Measurements from ENCODE around the gene NCSTN. TPM values are rescaled to one million over a fixed set of nuclear protein-coding genes. Genes with fewer than 3 reads are reported as not detected.

Gene NCSTN
- total and polyA plus RNA-seq, 2 of the 13 experiments (the other 11 are each of a cell fraction or from before 2014, with no cell fraction given) = 44.2 to 247 TPM

- peak overlapping the region; percentile 99 for H3K9ac ChIP-seq (ENCODE audit: insufficient read depth, low read depth, low read length)
- no peak for ATAC-seq
Measured at GRCh38 chr1:160344241-160344640, 1.1 kb downstream of the NCSTN start.

More at GRCh38 chr1:160344241-160344640, 1.1 kb downstream of the NCSTN start:
- Histone ChIP-seq H4K20me1 (ENCODE audit: insufficient read depth, low read length) (peaks cover 26% of the 10 kb centered on the region), H3K4me1 (ENCODE audit: insufficient read depth, low read length) (peaks cover 39% of the 10 kb centered on the region), H3K27ac (ENCODE audit: extremely low read length, insufficient read depth, low read length) (peak overlapping the region; percentile 83), H3K79me2 (ENCODE audit: insufficient read depth, low read length) (peaks cover 58% of the 10 kb centered on the region), H3K36me3 (replicated peaks in 1 of 2; ENCODE audit: control insufficient read depth in 1 of 2, insufficient read depth in 2 of 2, low read length in 2 of 2) (peaks cover 7 to 40% of the 10 kb centered on the region in 2 experiments), H3K9me3 (ENCODE audit: low read length) (no peaks in the 10 kb centered on the region), H3K27me3 (ENCODE audit: control insufficient read depth in 1 of 2, insufficient read depth in 2 of 2, low read length in 2 of 2) (peaks cover 0 to 4% of the 10 kb centered on the region in 2 experiments; a peak in 1 of 5 replicates), H3K4me3 (replicated peaks in 1 of 3; ENCODE audit: insufficient read depth in 1 of 3, low read depth in 2 of 3, low read length in 3 of 3) (peak overlapping the region; percentile 81 to 98 (median 98); a peak in 5 of 6 replicates), H2AFZ (ENCODE audit: low read length) (no peak overlapping the region), H3K4me2 (ENCODE audit: low read depth, low read length) (peak overlapping the region; percentile 78)
- intact Hi-C loops (cut with micrococcal nuclease; ENCODE audit: unreplicated experiment) (no loop called here), in situ Hi-C loops (cut with HindIII; ENCODE audit: extremely low pct_ligation_motif_present, low pct_unique_long_range_greater_than_20kb) (no loop called here)
- 75% methylated on average over 3 of the region's 3 CpGs for WGBS (ENCODE audit: low lambda C conversion rate)
- ChIA-PET CTCF (ENCODE audit: low intra/inter-chr PET ratio, low total read pairs) (no interaction called here), POLR2A (no interaction called here)
- TF ChIP-seq RCOR2 (CRISPR knock-in tag; IDR thresholded peaks at IDR 0.05) (no peak), ZNF337 (CRISPR knock-in tag; IDR thresholded peaks at IDR 0.05; ENCODE audit: borderline replicate concordance, low read depth) (no peak), ZNF501 (CRISPR knock-in tag; IDR thresholded peaks at IDR 0.05) (no peak), NKX3-1 (CRISPR knock-in tag; IDR thresholded peaks at IDR 0.05) (no peak), LRRFIP1 (CRISPR knock-in tag; conservative IDR thresholded peaks at IDR 0.05) (no peak), ZNF350 (CRISPR knock-in tag; IDR thresholded peaks at IDR 0.05; ENCODE audit: borderline replicate concordance, low read depth) (no peak), ZBTB7B (CRISPR knock-in tag; IDR thresholded peaks at IDR 0.05) (no peak), PPARG (CRISPR knock-in tag; conservative IDR thresholded peaks at IDR 0.05) (no peak), HMGA1 (CRISPR knock-in tag; conservative IDR thresholded peaks at IDR 0.05) (no peak), ZNF234 (CRISPR knock-in tag; conservative IDR thresholded peaks at IDR 0.05) (no peak), SPEN (CRISPR knock-in tag; IDR thresholded peaks at IDR 0.05; ENCODE audit: low read depth) (no peak), ZNF782 (CRISPR knock-in tag; IDR thresholded peaks at IDR 0.05; ENCODE audit: borderline replicate concordance) (no peak), MYPOP (CRISPR knock-in tag; IDR thresholded peaks at IDR 0.05) (no peak), ZBTB26 (CRISPR knock-in tag; IDR thresholded peaks at IDR 0.05; ENCODE audit: borderline replicate concordance) (no peak)
- BruUV-seq (replicated peaks) = no TSS peak
- no peak for FAIRE-seq
- DNase-seq (ENCODE audit: low spot score) = no peak

All from HepG2 (cell line).